HFF-Myc (cell line): ENCODE data around the gene NR2C1.

Source experiments
- DNase-seq: peaks from one replicate; pipeline ENCODE4 v3.0.0-alpha.2; 2011; ENCODE audit warnings: low read depth; ENCODE audit errors: extremely low read depth
- H3K4me3 ChIP-seq: replicated peaks from 2 replicates; pipeline ENCODE4 v1.5.1; 2011; ENCODE audit warnings: low read depth, mild to moderate bottlenecking, control low read depth, low read length
- CTCF ChIP-seq: IDR thresholded peaks from 2 replicates; pipeline ENCODE4 v1.5.1; 2012; ENCODE audit warnings: mild to moderate bottlenecking, low read depth, low read length, control low read depth; ENCODE audit errors: missing control alignments

The NR2C1 gene

DNA sequence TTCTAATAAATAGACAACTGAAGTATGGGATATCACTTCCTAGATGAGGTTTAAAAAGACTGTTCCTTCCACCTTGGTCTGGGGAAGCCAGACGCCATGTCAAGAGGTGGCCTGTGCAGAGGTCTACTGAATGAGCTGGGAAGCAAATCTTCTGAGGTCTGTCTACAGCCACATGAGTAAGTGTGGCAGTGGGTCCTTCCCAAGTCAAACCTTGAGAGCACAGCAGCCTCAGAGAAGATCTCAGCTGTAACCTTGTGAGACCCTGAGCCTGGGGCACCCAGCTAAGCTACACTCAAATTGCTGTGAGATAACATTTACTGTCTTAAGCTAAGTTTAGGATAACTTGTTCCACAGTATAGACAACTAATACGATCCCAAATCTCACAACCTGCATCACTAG is 90.1 kb downstream of the NR2C1 start:
- no peak for TF ChIP-seq CTCF
- H3K4me3 ChIP-seq, result no peak overlapping the region
- no peak for DNase-seq

- no peak for TF ChIP-seq CTCF
- H3K4me3 ChIP-seq, result no peak overlapping the region
- no peak for DNase-seq
Observed at GRCh38 chr12:94982456-94982855, 91.0 kb downstream of the NR2C1 start.

- no peak for TF ChIP-seq CTCF
- H3K4me3 ChIP-seq, result no peak overlapping the region
- DNase-seq, result no peak
Observed at GRCh38 chr12:94980577-94980976, 92.8 kb downstream of the NR2C1 start.

GRCh38 chr12:94979941-94980340 is 93.5 kb downstream of the NR2C1 start:
- no peak overlapping the region for H3K4me3 ChIP-seq
- no peak for TF ChIP-seq CTCF
- no peak for DNase-seq

DNA sequence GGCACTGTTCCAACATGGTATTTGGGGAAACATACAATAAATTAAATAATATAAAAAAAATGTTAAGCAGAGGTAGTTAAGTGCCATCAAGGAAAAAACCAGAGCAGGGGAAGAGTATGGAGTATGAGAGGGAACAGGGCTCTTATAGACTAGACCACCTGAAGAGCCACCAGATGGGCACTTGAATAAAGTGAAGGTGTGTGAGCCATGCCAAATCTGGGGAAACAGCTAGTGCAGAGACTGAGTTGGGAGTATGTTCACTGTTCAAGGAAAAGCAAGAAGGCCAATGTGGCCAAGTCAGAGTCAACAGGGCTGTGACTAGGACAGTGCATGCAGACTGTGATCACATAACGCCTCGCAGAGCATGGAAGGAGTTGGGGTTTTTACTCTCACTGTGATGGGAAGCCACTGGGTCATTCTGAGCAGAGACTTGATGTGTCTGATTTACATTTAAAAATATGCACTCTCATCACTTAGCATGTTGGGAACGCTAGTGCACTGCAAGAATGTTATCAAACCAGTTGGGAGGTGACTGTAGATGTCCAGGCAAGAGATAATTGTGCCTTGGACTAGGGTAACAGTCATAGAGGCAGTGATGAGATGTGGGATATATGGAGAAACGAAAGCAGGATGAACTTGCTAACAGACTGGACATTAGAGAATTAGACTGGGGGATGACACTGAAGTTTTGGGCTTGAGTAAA is 95.5 kb downstream of the NR2C1 start:
- no peak overlapping the region for H3K4me3 ChIP-seq
- no peak for DNase-seq
- TF ChIP-seq CTCF, result no peak

- no peak for TF ChIP-seq CTCF
- H3K4me3 ChIP-seq, result no peak overlapping the region
- DNase-seq, result peak; percentile 39
Observed at GRCh38 chr12:94973221-94973620, 100.2 kb downstream of the NR2C1 start.

DNA sequence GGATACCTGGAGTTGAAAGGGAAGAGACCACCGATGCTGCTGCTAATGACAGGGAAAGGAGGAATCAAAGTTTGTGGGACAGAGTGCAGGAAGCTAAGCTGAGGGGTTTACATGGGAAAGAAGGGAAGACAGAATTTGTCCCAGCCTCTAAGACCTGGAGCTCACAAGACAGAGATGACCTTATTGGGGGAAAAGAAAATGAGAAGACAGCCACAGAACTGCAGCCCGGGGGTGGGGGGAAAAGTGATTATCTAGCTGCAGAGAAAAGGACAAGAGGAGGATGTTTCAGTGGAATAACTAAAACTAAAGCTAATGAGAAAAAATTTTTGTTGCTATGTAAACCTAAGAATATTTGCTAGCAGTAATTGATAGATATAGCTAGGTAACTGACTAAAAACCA is 100.6 kb downstream of the NR2C1 start:
- no peak for TF ChIP-seq CTCF
- no peak for DNase-seq
- H3K4me3 ChIP-seq, result no peak overlapping the region
